ENCODE results near the gene GRSF1.

- TF ChIP-seq, protein P1, sequence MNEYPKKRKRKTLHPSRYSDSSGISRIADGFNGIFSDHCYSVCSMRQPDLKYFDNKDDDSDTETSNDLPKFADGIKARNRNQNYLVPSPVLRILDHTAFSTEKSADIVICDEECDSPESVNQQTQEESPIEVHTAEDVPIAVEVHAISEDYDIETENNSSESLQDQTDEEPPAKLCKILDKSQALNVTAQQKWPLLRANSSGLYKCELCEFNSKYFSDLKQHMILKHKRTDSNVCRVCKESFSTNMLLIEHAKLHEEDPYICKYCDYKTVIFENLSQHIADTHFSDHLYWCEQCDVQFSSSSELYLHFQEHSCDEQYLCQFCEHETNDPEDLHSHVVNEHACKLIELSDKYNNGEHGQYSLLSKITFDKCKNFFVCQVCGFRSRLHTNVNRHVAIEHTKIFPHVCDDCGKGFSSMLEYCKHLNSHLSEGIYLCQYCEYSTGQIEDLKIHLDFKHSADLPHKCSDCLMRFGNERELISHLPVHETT (tag by site-specific recombination; IDR thresholded peaks at IDR 0.05), result no peak
- no peak for TF ChIP-seq ZNF776 (tag by site-specific recombination; IDR thresholded peaks at IDR 0.05; ENCODE audit: borderline replicate concordance)
- TF ChIP-seq ZNF274 (IDR thresholded peaks at IDR 0.05; ENCODE audit: low read length), result no peak
- TF ChIP-seq ZNF274 (tag by site-specific recombination; IDR thresholded peaks at IDR 0.05; ENCODE audit: borderline replicate concordance), result no peak
- TF ChIP-seq, protein P2, sequence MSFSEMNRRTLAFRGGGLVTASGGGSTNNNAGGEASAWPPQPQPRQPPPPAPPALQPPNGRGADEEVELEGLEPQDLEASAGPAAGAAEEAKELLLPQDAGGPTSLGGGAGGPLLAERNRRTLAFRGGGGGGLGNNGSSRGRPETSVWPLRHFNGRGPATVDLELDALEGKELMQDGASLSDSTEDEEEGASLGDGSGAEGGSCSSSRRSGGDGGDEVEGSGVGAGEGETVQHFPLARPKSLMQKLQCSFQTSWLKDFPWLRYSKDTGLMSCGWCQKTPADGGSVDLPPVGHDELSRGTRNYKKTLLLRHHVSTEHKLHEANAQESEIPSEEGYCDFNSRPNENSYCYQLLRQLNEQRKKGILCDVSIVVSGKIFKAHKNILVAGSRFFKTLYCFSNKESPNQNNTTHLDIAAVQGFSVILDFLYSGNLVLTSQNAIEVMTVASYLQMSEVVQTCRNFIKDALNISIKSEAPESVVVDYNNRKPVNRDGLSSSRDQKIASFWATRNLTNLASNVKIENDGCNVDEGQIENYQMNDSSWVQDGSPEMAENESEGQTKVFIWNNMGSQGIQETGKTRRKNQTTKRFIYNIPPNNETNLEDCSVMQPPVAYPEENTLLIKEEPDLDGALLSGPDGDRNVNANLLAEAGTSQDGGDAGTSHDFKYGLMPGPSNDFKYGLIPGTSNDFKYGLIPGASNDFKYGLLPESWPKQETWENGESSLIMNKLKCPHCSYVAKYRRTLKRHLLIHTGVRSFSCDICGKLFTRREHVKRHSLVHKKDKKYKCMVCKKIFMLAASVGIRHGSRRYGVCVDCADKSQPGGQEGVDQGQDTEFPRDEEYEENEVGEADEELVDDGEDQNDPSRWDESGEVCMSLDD (tag by site-specific recombination; IDR thresholded peaks at IDR 0.05), result no peak
Measured at GRCh38 chr4:70818173-70818855, 21.4 kb downstream of the GRSF1 start.
